ENCODE data around the gene SMNDC1.

Gene SMNDC1

GRCh38 chr10:110303681-110304080 lies 1.0 kb downstream of the SMNDC1 start:
- Histone ChIP-seq H3K9ac (ENCODE audit: low read length) (peak overlapping the region; percentile 98), H2AFZ (ENCODE audit: low read length) (no peak overlapping the region), H3K4me3 (ENCODE audit: low read depth, low read length, poor library complexity, severe bottlenecking) (peak overlapping the region; percentile 98), H3K79me2 (ENCODE audit: insufficient read depth, low read length) (peaks cover 43% of the 10 kb centered on the region), H3K27me3 (ENCODE audit: insufficient read depth, low read length) (no peaks in the 10 kb centered on the region), H3K9me3 (ENCODE audit: low read length) (no peaks in the 10 kb centered on the region), H3F3A (ENCODE audit: insufficient read depth, low read length) (no peaks in the 10 kb centered on the region), H3K4me1 (ENCODE audit: insufficient read depth, low read length, severe bottlenecking) (peaks cover 40% of the 10 kb centered on the region), H3K36me3 (ENCODE audit: insufficient read depth, low read length) (peaks cover 51% of the 10 kb centered on the region), H3K9me2 (ENCODE audit: low read depth, low read length) (no peaks in the 10 kb centered on the region), H3K4me2 (ENCODE audit: low read length) (peak overlapping the region; percentile 82), H3K27ac (ENCODE audit: low read depth, low read length, poor library complexity, severe bottlenecking) (no peak overlapping the region), H4K20me1 (ENCODE audit: insufficient read depth, low read length) (no peaks in the 10 kb centered on the region)
- no peak for TF ChIP-seq EZH2 (IDR thresholded peaks at IDR 0.05; ENCODE audit: borderline replicate concordance, low read length)
- TF ChIP-seq, protein P1, sequence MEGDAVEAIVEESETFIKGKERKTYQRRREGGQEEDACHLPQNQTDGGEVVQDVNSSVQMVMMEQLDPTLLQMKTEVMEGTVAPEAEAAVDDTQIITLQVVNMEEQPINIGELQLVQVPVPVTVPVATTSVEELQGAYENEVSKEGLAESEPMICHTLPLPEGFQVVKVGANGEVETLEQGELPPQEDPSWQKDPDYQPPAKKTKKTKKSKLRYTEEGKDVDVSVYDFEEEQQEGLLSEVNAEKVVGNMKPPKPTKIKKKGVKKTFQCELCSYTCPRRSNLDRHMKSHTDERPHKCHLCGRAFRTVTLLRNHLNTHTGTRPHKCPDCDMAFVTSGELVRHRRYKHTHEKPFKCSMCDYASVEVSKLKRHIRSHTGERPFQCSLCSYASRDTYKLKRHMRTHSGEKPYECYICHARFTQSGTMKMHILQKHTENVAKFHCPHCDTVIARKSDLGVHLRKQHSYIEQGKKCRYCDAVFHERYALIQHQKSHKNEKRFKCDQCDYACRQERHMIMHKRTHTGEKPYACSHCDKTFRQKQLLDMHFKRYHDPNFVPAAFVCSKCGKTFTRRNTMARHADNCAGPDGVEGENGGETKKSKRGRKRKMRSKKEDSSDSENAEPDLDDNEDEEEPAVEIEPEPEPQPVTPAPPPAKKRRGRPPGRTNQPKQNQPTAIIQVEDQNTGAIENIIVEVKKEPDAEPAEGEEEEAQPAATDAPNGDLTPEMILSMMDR (IDR thresholded peaks at IDR 0.05; ENCODE audit: low read length), result no peak

DNA sequence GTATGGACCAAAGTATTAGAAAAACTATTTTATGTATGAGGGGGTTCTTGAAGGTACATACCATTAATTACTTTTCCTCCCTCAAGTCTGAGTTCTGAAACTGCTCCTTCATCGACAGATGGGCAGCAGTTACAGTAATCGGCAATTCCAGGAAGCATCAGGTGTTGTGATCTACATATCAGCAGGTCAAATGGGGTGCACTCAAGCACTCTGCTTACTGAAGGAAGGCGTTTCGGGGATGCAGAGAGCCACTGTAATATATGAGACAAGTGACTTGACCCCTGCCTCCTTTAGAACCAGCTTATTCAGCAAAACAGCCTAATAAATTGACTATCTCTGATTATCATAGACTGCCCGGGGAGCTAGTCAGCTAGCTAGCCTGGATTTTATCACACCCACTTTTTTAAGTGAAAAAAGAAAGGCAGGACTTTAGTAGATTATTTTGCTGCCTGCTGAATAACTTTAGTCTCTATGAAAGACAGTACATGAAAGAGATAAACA lies 4.2 kb downstream of the SMNDC1 start:
- Histone ChIP-seq H3K9ac (ENCODE audit: low read length) (no peak overlapping the region), H3F3A (ENCODE audit: insufficient read depth, low read length) (no peaks in the 10 kb centered on the region), H2AFZ (ENCODE audit: low read length) (no peak overlapping the region), H3K79me2 (ENCODE audit: insufficient read depth, low read length) (peaks cover 43% of the 10 kb centered on the region), H3K4me3 (ENCODE audit: low read depth, low read length, poor library complexity, severe bottlenecking) (no peak overlapping the region), H3K4me1 (ENCODE audit: insufficient read depth, low read length, severe bottlenecking) (peaks cover 30% of the 10 kb centered on the region), H3K4me2 (ENCODE audit: low read length) (no peak overlapping the region), H3K9me3 (ENCODE audit: low read length) (no peaks in the 10 kb centered on the region), H3K27me3 (ENCODE audit: insufficient read depth, low read length) (no peaks in the 10 kb centered on the region), H4K20me1 (ENCODE audit: insufficient read depth, low read length) (no peaks in the 10 kb centered on the region), H3K9me2 (ENCODE audit: low read depth, low read length) (no peaks in the 10 kb centered on the region), H3K27ac (ENCODE audit: low read depth, low read length, poor library complexity, severe bottlenecking) (no peak overlapping the region), H3K36me3 (ENCODE audit: insufficient read depth, low read length) (peaks cover 81% of the 10 kb centered on the region)
- TF ChIP-seq EZH2 (IDR thresholded peaks at IDR 0.05; ENCODE audit: borderline replicate concordance, low read length), result no peak

DNA sequence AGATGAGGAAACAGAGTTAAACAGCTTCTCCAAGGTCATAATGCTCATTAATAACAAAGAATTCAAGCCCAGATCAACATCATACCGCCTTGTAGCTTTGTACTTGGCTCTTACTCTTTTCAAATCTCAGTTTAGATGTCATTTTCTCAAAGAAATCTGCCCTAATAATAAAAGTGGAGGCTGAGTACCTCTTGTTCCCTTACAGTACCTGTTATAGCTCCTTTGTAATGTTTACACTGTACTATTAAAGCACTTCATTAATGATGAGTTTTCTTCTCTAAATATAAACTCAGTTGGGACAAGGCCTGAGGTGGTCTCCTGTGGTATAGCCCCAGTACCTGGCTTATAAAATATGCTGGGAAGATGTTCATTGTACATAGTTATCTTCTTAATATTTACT lies 7.8 kb downstream of the SMNDC1 start:
- Histone ChIP-seq H3K9me2 (ENCODE audit: low read depth, low read length) (no peaks in the 10 kb centered on the region), H3K36me3 (ENCODE audit: insufficient read depth, low read length) (peaks cover 98% of the 10 kb centered on the region), H3F3A (ENCODE audit: insufficient read depth, low read length) (no peaks in the 10 kb centered on the region), H3K27ac (ENCODE audit: low read depth, low read length, poor library complexity, severe bottlenecking) (no peak overlapping the region), H3K9ac (ENCODE audit: low read length) (no peak overlapping the region), H3K27me3 (ENCODE audit: insufficient read depth, low read length) (no peaks in the 10 kb centered on the region), H3K4me1 (ENCODE audit: insufficient read depth, low read length, severe bottlenecking) (peaks cover 6% of the 10 kb centered on the region), H3K9me3 (ENCODE audit: low read length) (no peaks in the 10 kb centered on the region), H2AFZ (ENCODE audit: low read length) (no peak overlapping the region), H3K79me2 (ENCODE audit: insufficient read depth, low read length) (peaks cover 17% of the 10 kb centered on the region), H3K4me2 (ENCODE audit: low read length) (no peak overlapping the region), H4K20me1 (ENCODE audit: insufficient read depth, low read length) (no peaks in the 10 kb centered on the region), H3K4me3 (ENCODE audit: low read depth, low read length, poor library complexity, severe bottlenecking) (no peak overlapping the region)
- TF ChIP-seq EZH2 (IDR thresholded peaks at IDR 0.05; ENCODE audit: borderline replicate concordance, low read length), result no peak
- TF ChIP-seq, protein P1 (IDR thresholded peaks at IDR 0.05; ENCODE audit: low read length), result no peak

DNA sequence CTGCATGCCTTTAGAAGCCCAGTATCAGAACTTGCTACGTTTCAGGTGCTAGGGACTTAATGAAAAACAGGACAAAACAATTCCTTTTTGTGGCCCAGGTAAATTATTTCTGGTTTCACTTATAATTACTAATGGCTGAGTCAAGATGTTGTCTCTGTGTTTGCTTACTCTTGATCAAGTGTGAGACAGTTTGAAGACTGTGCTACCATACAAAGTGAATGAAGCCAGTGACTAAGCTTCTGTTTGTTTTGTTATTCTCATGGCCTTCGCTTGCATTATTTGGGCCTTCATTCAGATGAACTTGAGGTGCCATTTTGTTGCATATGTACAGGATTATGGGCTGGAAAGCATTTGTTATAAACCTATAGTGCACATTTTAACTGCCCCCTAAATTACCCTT lies 17.9 kb downstream of the SMNDC1 start:
- H3K36me3 ChIP-seq (ENCODE audit: insufficient read depth, low read length), result peaks cover 75% of the 10 kb centered on the region

More for the DNA sequence above, 17.9 kb downstream of the SMNDC1 start:
- Histone ChIP-seq H3F3A (ENCODE audit: insufficient read depth, low read length) (no peaks in the 10 kb centered on the region; the same call in 1 of the 2 replicates), H2AFZ (ENCODE audit: low read length) (no peak overlapping the region), H3K4me1 (ENCODE audit: insufficient read depth, low read length, severe bottlenecking) (peaks cover 4% of the 10 kb centered on the region), H4K20me1 (ENCODE audit: insufficient read depth, low read length) (no peaks in the 10 kb centered on the region), H3K4me2 (ENCODE audit: low read length) (no peak overlapping the region), H3K27me3 (ENCODE audit: insufficient read depth, low read length) (no peaks in the 10 kb centered on the region), H3K9me3 (ENCODE audit: low read length) (no peaks in the 10 kb centered on the region), H3K27ac (ENCODE audit: low read depth, low read length, poor library complexity, severe bottlenecking) (no peak overlapping the region), H3K9me2 (ENCODE audit: low read depth, low read length) (no peaks in the 10 kb centered on the region), H3K79me2 (ENCODE audit: insufficient read depth, low read length) (no peaks in the 10 kb centered on the region), H3K4me3 (ENCODE audit: low read depth, low read length, poor library complexity, severe bottlenecking) (no peak overlapping the region), H3K9ac (ENCODE audit: low read length) (no peak overlapping the region)
- TF ChIP-seq, protein P1 (IDR thresholded peaks at IDR 0.05; ENCODE audit: low read length), result no peak
- TF ChIP-seq EZH2 (IDR thresholded peaks at IDR 0.05; ENCODE audit: borderline replicate concordance, low read length), result no peak

All from OCI-LY1 (cell line).